ENCODE data around the gene FAAP20.

DNA sequence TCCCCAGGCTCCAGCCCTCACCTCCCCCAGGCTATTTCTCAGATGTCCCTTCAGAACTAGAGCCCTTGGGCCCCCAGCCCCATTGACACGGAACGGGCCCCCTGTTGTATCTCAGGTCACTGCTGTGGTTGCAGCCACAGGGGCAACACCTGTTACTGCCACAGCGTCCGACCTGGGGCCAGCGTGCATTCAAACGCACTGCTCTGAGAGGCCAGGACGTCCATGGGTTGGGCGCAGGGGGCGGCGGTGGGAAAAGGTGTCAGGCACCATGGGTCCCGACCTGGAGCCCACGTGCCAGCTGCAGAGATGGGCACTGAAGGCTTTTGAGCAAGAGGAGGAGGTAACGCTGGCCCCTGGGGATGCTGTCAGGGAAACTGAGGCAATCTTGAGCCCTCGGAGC, 13.3 kb downstream of the FAAP20 start:
- no peak for TF ChIP-seq EZH2 (IDR thresholded peaks at IDR 0.05; ENCODE audit: borderline replicate concordance, insufficient read depth, low read depth, low read length, poor library complexity, severe bottlenecking)
- TF ChIP-seq, protein P1, sequence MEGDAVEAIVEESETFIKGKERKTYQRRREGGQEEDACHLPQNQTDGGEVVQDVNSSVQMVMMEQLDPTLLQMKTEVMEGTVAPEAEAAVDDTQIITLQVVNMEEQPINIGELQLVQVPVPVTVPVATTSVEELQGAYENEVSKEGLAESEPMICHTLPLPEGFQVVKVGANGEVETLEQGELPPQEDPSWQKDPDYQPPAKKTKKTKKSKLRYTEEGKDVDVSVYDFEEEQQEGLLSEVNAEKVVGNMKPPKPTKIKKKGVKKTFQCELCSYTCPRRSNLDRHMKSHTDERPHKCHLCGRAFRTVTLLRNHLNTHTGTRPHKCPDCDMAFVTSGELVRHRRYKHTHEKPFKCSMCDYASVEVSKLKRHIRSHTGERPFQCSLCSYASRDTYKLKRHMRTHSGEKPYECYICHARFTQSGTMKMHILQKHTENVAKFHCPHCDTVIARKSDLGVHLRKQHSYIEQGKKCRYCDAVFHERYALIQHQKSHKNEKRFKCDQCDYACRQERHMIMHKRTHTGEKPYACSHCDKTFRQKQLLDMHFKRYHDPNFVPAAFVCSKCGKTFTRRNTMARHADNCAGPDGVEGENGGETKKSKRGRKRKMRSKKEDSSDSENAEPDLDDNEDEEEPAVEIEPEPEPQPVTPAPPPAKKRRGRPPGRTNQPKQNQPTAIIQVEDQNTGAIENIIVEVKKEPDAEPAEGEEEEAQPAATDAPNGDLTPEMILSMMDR (IDR thresholded peaks at IDR 0.05): no peak

Measured in B cell (primary cell).